Iris pigment epithelial cell (primary cell): ENCODE data around the gene GNG4.
"Not testable (repeated sequence)": the region's sequence is repeated elsewhere in the genome, so short reads cannot be mapped to it uniquely, and the experiment has no call there.

Experiments
- DNase-seq: peaks from one replicate; pipeline ENCODE4 v3.0.0-alpha.2; 2011; ENCODE audit warnings: low read depth

The GNG4 gene

DNA sequence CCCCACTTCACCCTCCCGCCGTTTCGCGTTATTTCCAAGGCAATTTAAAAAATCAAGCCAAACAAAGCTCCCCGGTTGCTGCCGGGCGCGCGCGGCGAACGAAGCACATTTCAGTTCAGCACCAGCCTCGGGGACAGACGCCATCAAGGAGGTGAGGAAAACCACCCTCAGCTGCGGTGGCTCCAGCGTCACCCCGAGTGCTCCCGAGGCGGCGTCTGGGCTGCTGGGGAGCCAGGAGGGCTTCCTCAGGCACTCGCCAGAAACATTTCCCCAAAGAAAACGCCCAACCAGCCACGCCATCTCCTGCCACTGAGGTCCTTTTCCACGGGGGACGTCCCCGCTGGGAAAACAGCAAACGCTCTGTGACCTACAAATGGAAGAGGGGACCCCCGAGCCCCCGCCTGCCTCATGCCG is 623 bp downstream of the GNG4 start:
- peak; percentile 75 for DNase-seq

DNA sequence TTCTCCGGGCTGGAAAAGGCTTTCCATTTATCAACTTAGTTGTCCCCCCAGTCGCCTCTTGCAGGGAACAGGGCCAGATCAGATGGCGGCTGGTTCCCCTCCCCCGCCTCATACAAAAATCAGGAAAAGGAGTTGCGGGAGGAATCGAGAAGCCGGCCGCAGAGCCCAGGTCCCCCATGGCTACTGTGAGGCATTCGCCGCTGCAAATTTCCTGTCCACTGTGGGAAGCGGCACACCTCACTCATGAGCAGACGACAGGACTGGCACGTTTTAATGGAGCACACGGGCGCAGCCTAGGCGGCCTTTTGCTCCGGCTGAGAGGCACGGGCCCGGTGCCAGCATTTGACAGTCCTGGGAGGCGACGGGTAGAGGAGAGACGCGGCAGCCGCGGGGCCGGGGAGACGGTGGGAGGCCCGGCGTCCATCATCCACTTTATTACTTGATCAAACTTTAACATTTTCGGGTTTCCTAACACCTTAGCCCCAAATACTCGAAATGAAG is 1.1 kb downstream of the GNG4 start:
- DNase-seq: no peak

DNA sequence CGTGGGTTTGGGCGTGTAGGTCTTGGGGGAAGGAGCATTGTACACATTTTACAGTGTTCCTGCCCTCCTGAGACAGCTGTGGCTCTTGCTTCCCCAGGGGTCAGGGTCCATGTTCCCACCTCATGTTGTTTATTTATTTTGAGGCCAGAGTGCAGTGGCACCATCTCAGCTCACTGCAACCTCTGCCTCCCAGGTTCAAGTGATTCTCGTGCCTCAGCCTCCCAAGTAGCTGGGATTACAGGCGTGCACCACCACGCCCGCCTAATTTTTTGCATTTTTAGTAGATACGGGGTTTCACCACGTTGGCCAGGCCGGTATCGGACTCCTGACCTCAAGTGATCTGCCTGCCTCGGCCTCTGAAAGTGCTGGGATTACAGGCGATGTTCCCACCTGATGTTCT is 2.0 kb downstream of the GNG4 start:
- not testable (repeated sequence) for DNase-seq

DNA sequence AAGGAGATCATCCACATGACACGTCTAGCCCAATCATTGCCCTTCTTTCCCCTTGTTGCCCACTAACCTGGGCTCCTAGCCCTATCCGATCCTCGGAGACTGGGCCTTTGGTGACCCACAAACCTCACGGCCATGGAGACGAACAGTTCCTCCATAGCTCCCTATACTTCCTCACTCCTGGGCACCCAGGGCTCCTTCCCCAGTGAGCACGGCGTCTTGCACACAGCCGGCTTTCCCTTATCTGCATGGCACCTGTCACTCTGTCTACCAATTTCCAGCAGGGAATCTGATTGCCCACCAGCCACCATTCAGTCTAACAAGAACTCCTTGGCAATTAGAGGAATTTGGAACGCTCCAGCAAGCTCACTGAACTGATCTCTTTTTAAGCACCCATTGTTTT is 3.1 kb downstream of the GNG4 start:
- DNase-seq: no peak

DNA sequence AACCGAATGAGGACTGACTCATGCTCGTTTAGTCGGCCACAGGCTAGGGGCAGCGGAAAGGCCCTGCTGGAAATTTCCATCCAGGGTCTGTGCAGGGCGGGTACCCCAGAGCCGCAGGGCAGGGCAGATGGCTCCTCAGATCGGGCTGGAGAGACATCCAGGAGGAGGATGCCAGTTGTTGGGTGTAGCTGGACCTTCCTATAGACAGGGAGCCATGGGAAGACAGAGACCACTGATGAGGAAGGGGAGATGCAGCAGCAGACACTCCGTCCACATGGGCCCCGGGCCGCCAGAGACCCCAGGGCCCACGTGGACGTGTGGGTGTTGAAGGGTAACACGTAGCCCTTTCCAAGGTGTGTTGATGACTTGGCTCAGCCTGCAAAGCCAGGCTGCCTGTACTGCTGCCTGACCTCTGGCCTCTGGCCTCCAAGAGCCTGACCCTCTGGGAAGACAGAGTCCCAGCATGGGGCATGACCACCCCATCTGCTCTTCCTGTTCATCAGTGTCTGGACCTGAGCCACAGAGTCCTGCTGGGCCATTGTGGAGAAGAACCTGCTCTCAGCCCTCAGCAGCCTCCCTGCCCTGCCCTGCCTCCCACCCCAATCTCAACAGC is 4.8 kb downstream of the GNG4 start:
- DNase-seq: no peak

DNA sequence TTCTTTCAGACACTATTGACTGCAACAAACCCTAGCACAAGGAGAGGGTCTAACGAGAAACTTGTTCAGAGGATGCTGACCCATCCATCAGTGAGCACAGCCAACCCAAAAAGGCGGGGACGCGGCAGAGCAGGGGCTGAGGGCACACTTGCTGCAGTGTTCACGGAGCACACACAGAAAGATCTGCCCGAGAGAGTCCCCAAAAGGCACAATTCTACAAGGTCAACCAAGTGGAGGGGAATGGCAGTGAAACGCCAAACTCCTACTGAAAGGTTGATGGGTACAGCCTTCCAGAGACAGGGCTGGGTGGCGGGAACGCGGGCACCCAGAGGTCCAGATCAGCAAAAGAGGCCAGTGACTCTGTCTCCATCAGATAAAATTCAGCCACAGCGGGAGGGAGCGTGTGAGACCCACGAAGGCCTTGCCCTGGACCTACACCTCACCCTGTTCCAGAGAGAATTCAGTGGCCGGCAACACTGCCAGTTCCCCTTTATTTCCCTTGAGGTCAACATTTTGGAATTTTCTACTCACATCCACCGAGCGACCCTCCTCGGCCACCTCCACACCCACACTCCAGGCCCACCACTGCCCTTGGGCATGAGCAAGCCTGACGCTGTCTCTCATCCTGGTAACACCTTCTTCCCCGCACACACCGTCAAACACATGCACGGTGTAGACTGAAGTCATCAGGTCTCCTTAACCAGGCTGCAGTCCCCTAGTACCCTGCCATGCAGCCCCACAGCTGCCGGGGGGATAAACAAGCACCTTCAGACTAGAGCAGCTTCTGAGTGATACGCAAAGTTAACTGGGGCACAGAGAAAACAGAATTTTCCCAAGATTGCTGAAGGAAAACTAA is 5.5 kb downstream of the GNG4 start:
- DNase-seq: no peak

DNA sequence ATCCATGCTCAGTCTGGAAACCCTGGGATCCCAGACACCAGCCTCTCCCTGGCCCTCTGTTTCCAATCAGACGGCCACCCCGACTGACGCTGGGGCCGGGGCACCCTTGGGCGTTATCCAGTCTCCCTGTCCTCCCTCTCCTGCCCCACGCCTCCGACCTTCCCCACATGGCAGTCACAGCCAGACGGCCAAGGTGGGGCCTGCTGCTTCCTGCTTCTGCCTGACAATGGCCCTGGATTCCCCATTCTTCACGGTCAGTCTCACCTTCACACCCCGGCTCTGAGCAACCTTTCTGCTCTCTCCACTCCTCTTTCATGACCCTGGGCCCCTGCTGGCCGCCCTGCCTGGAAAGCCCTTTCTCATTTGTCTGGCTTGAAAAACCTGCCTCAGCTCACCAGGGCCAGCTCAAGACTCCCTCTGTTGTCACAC is 6.6 kb downstream of the GNG4 start:
- no peak for DNase-seq

DNA sequence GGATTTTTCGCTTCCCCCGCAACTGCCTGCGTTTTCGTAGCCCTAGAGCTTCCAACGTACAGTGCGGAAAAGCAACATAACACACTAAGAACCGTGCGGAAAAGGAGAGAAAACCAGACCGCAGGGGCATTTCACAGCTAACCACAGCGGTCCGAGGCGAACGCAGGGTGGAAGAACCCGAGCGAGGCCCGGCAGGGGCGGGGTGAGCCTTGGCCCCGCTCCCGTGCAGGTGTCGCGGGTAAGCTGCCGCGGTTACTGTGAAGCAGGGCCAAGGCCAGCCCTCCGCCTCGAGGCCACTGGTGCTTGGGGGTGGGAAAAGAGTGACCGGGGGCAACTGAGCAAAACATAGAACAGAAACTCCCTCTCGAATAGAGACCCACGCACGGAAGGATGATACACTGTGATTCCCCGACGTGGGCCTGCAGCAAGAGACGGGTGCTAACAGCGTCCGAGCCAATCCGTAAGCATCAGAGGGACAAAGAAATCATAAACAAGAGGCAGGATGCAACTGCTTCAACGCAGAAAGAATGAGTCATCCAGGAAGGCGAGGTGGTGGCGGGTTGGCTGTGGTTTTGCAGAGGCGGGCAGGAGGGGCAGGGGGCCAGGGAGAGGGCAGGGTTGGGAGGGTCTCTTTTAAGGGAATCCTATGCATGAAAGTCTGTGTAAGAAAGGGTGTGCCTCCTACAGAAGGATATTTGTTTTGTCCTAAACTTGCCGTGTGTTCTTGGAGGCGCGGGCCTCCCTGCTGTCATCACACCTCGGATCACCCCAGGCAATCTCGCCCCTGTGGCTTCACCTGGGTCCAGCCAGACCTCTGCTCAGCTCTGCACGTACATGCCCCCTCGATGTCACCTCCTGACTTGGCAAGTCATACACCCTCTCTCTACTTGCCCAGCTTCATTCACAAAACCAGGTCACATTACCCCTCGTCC is 7.3 kb downstream of the GNG4 start:
- DNase-seq: peak; percentile 89

DNA sequence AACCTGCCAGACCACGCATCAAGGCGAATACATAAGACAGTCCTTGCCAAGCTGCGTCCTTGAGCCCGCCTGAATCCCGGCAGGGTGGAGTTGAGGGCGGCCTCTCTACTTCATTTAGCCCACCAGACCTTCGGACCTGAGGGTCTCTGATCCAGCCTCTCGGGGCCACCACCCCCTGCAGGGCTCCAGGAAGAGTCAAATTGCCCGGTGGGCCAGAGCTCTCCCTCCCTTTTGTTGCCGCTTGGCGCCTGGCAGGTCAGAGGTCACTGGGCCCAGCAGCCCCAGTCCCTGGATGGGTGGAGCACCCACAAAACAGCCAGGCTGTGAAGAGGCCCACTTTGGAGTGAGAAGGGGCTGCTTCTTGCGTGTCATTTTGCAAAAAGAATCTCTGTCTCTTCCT is 9.0 kb downstream of the GNG4 start:
- no peak for DNase-seq

DNA sequence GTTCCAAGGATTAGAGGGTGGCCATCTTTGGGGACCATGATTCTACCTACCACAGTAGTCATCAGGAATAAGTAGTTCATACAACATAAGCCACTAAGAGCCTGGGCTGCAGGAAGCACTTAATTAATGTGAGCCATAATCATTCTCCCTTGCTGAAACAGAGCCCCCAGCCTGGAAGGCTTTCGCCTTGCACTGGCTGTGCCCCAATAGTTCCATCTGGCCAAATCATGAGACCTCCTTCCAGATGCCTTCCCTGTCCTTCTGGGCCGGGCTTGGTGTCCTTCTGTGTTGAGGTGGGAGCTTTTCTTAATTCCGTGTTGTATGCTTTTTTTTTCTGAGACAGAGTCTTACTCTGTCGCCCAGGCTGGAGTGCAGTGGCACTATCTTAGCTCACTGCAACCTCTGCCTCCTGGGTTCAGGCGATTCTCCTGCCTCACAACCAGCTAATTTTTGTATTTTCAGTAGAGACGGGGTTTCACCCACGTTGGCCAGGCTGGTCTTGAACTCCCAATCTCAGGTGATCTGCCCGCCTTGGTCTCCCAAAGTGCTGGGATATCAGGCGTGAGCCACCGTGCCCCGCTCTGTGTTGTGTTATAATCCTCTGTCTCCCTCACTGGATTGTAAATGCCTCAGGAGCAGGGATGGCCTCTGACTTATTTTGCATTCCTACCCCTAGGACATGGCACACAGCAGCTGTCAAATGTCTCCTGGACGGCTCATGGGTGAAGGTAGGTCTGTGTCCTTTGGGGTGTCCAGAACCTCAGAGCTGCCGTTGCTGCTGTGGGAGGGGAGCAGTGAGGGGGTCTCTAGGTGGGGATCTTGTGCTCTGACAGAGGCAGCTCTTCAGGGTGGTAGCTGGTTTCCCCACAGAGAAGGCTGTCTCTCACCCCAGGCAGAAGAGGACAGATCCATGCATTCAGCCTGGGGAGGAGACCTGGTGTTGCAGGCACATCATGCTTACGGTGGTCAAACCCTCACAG is 10.1 kb downstream of the GNG4 start:
- no peak for DNase-seq

DNA sequence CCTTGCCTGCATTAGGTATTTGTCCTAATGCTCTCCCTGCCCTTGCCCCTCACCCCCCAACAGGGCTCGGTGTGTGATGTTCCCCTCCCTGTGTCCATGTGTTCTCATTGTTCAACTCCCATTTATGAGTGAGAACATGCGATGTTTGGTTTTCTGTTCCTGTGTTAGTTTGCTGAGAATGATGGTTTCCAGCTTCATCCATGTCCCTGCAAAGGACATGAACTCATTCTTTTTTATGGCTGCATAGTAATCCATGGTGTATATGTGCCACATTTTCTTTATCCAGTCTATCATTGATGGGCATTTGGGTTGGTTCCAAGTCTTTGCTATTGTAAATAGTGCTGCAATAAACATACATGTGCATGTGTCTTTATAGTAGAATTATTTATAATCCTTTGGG is 11.0 kb downstream of the GNG4 start:
- not testable (repeated sequence) for DNase-seq

DNA sequence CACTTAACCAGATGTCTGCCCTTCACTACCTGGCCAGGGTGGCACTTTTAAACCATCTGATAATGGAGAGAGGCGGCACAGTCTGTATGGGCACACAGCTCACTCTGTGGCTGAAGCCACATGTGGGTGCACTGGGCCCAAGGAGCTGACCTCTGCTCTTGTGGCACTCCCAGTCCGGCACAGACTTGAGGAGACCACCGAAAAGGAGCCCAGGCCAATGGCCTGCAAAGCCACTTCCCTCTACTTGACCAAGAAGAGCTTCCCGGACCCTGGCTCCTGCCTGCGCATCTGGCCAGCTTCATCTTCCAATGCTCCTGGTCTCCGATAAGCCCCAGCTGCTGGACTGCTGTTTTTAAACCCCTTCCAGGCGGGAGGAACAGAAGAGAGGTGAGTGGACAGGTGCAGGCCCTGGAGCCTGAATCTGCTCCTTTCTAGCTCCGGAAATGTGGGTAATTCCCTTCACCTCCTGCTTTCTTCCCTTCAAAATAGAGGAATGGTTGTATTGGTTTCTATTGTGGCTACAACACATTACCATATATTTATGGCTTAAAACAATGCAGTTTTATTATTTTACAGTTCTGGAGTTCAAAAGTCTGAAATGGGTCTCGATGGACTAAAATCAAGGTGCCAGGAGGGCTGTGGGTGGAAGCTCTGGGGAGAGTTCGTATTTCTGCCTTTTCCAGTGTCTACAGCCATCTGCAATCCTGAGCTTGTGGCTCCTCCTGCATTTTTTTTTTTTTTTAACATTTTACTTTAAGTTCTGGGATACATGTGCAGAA is 11.6 kb downstream of the GNG4 start:
- no peak for DNase-seq

DNA sequence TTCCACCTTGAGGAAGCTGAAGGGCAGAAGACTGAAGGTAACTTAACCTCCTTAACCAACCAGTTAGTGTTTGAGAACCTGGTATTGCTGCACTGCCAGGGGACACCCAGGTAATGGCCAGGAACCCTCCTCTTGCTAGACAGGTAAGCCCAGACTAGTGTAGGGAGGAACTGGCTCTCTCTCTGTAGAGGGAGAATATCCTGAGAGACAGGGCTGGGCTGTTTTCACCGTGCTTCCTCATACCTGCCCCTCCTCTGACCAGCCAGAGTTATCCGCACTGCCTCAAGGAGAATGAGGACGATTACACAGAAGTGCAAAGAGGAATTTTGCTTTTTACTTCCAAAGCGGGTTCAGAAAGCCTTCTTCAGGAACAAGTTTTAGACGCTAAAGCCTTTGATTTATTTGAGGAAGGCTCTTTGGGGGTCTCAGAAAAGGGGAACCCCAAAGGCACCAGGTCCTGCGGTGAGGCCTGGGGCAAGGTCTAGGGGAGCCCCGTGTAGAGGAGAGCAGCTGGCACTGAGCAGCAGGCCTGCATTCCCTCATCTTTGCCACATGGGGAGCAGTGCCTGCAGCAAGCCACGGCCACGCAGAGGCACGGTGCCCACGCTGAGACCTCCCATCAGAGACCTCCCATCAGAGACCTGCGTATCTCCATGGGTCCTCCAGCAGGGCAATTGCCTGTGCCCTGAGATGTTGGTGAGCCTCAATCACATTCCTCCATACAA is 13.5 kb downstream of the GNG4 start:
- no peak for DNase-seq

DNA sequence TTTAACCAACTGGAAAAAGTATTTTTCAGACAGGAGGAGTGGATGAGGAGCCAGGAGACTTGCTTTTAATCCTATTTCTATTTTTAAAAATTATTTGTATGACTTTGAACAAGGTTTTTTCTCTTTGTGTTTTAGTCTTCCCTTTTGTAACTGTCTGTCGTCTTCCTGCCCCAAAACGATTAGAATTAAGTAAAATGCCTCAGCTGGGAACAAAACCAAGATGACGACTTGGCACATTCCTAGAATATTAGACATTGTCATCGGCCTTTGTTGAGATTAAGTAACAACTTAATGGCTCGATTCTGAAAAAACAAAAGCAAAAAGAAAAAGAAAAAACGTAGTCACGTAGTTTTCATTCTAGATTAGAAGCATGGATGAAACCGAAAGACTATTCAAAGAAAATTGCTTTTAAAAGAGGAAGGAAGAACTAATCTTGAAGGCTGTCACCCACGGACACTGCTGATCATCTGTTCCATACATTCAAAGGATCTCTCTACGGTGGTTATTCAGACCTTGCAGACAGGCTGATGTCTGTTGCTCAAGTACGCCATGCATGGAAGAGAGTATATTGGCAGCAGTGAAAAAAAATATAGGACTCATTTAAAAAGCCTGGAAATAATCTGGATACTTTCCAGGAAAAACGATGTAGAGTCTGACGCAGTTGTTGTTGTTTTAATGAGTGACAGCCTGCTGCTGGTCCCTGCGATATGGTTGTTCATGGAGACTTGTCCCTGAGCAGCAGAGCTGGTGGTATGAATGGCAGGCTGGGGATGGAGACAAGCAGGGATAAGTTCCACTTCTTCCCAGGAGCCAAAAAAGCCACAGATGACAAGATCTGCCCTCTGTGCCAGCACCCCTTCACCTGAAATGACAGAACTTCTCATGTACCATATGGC is 16.8 kb downstream of the GNG4 start:
- DNase-seq: peak; percentile 62

DNA sequence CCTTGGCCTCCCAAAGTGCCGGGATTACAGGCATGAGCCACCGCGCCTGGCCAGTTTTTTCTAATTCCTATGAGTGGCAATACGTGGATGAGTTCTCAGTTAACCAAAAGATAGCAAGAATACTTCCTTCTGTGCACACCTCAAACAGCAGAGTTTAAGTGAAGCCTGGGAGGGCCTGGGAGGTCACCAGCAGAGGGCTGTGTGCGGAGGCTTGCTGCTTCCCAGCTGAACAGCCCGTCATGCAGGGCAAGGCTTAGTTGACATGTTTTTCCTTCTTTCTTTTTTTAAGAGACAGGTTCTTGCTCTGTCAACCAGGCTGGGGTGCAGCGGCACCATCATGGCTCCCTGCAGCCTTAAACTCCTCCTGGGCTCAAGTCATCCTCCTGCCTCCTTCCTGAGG is 17.8 kb downstream of the GNG4 start:
- no peak for DNase-seq

DNA sequence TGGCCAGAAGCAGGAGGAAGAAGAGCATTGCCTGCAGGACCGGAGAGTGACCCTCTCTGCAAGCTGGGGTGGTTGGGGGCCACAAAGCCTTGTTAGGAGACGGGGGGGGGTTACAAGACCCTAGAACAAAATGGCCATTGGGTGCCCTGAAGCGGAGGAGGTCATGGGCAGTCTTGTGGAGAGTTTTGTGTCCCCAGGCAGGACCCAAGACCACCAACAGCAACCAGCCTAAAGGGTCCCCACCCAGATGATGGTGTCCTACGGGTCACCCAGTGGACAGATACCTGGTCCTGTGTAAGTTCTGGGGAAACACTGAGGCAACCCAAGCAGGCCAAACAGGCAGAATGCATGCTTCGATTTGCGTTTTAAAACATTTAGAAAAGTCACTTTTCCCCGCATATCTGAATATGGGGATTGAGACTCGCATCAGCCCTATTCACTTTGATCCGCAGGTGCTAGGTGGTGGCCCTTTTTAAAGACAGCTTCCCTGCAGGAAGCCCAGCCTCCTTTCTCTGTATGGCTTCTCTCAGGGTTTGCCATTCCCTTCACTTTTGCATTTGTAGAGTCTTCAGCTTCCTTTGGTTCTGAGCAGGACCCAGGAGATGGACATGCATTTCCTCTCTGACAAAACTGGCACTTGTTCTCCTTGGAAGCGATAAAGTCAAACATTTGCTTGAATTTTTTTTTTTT is 21.1 kb downstream of the GNG4 start:
- no peak for DNase-seq

DNA sequence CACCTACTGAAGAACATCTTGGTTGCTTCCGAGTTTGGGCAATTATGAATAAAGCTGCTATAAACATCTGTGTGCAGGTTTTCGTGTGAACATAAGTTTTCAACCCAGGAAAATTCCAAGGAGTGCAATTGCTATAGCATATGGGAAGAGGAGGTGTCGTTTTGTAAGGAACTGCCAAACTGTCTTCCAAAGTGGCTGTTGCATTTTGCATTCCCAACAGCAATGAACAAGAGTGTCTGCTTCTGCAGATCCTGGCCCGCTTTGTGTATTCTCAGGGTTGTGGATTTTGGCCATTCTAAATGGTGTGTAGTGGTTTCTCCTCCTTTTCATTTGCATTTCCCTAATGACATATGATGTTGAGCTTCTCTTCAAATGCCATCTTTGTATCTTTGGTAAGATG is 23.8 kb downstream of the GNG4 start:
- DNase-seq: no peak

DNA sequence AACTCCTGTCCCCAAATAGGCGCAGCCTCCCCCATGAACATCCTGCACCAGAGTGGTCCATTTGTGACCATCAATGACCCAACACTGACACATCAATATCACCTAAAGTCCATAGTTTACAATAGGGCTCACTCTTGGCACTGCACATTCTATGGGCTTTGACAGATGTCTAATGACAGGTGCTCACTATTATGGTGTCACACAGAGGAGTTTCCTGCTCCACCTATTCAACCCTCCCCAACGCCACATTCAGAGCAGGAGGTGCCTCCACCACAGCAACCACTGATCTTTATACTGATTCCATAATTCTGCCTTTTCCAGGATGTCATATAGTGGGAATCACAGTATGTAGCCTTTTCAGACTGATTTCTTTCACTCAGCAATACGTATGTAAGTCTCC is 24.2 kb downstream of the GNG4 start:
- no peak for DNase-seq
